ENCODE measurements around the gene ZNF629. TPM values are rescaled to one million over a fixed set of nuclear protein-coding genes. Genes with fewer than 3 reads are reported as not detected.

ZNF629 gene
- total RNA-seq, 1 donor from 2014 or later, result 2.5 TPM

GRCh38 chr16:30766933-30767284, 20.1 kb downstream of the ZNF629 start:
- peaks cover 62% of the 10 kb centered on the region for H3K36me3 Mint-ChIP-seq (ENCODE audit: low read depth)
- intact Hi-C loops (cut with micrococcal nuclease), result no loop called here
- no peaks in the 10 kb centered on the region for H3K9me3 Mint-ChIP-seq
- no peak for DNase-seq
- H3K4me1 Mint-ChIP-seq, result peaks cover 14% of the 10 kb centered on the region
- H3K4me3 Mint-ChIP-seq, result no peak overlapping the region
- no peaks in the 10 kb centered on the region for H3K27me3 Mint-ChIP-seq
- H3K27ac Mint-ChIP-seq, result no peak overlapping the region

GRCh38 chr16:30766206-30766932, 20.6 kb downstream of the ZNF629 start:
- Mint-ChIP-seq H3K27ac (no peak overlapping the region), H3K4me1 (peaks cover 14% of the 10 kb centered on the region), H3K27me3 (no peaks in the 10 kb centered on the region), H3K4me3 (no peak overlapping the region), H3K9me3 (no peaks in the 10 kb centered on the region), H3K36me3 (ENCODE audit: low read depth) (peaks cover 59% of the 10 kb centered on the region)
- no peak for DNase-seq
- intact Hi-C loops (cut with micrococcal nuclease), result no loop called here

GRCh38 chr16:30764816-30765465, 22.1 kb downstream of the ZNF629 start:
- no peaks in the 10 kb centered on the region for H3K9me3 Mint-ChIP-seq
- no peak for DNase-seq
- H3K27ac Mint-ChIP-seq, result no peak overlapping the region
- no peak overlapping the region for H3K4me3 Mint-ChIP-seq
- H3K27me3 Mint-ChIP-seq, result no peaks in the 10 kb centered on the region
- H3K4me1 Mint-ChIP-seq, result peaks cover 24% of the 10 kb centered on the region
- H3K36me3 Mint-ChIP-seq (ENCODE audit: low read depth), result peaks cover 50% of the 10 kb centered on the region
- intact Hi-C loops (cut with micrococcal nuclease), result loop anchor here (5.0 kb wide), 2 partner anchors 108 to 127 kb away; partner anchors contain the start of genes BCL7C and FBRS

- Mint-ChIP-seq H3K27me3 (no peaks in the 10 kb centered on the region), H3K36me3 (ENCODE audit: low read depth) (peaks cover 46% of the 10 kb centered on the region), H3K4me3 (peak overlapping the region; percentile 97), H3K9me3 (no peaks in the 10 kb centered on the region), H3K4me1 (peaks cover 23% of the 10 kb centered on the region), H3K27ac (no peak overlapping the region)
- no peak for DNase-seq
- intact Hi-C loops (cut with micrococcal nuclease), result loop anchor here (5.0 kb wide), 2 partner anchors 107 to 128 kb away; partner anchors contain the start of genes BCL7C and FBRS
These were observed 22.9 kb downstream of the ZNF629 start for GRCh38 chr16:30764086-30764485.

GRCh38 chr16:30762991-30763725, 23.8 kb downstream of the ZNF629 start:
- Mint-ChIP-seq H3K27me3 (no peaks in the 10 kb centered on the region), H3K9me3 (no peaks in the 10 kb centered on the region), H3K4me1 (peaks cover 22% of the 10 kb centered on the region), H3K27ac (peak overlapping the region; percentile 83), H3K36me3 (ENCODE audit: low read depth) (peaks cover 42% of the 10 kb centered on the region), H3K4me3 (peak overlapping the region; percentile 97)
- DNase-seq, result no peak
- intact Hi-C loops (cut with micrococcal nuclease), result loop anchor here (1.0 to 5.0 kb wide), 8 partner anchors 12 to 270 kb away; partner anchors contain the start of genes BCL7C, FBRS, PHKG2 and STX4

GRCh38 chr16:30761928-30762902, 24.8 kb downstream of the ZNF629 start, which contains the start of the genes CFAP119 and RNF40:
Gene CFAP119, minus strand, starts transcription at chr16:30762062. Its CDS starts 314 bp downstream, at chr16:30761748.
Gene RNF40, plus strand, starts transcription at chr16:30762322. Its CDS starts 224 bp downstream, at chr16:30762546.
- Mint-ChIP-seq H3K4me3 (peak within 1 kb of the TSS; percentile 97), H3K36me3 (ENCODE audit: low read depth) (peaks cover 39% of the 10 kb centered on the region)
- intact Hi-C loops (cut with micrococcal nuclease), result loop anchor here (1.0 to 5.0 kb wide), 8 partner anchors 13 to 271 kb away; partner anchors contain the start of genes BCL7C, FBRS, PHKG2 and STX4

GRCh38 chr16:30761427-30761927, 25.5 kb downstream of the ZNF629 start:
- intact Hi-C loops (cut with micrococcal nuclease), result loop anchor here (5.0 kb wide), 2 partner anchors 104 to 131 kb away; partner anchors contain the start of genes BCL7C and FBRS
- DNase-seq, result peak; percentile 83
- Mint-ChIP-seq H3K9me3 (no peaks in the 10 kb centered on the region), H3K4me3 (peak overlapping the region; percentile 97), H3K36me3 (ENCODE audit: low read depth) (peaks cover 36% of the 10 kb centered on the region), H3K27ac (peak overlapping the region; percentile 83), H3K27me3 (no peaks in the 10 kb centered on the region), H3K4me1 (peaks cover 22% of the 10 kb centered on the region)

More at GRCh38 chr16:30761928-30762902, 24.8 kb downstream of the ZNF629 start, which contains the start of the genes CFAP119 and RNF40:
- peak within 1 kb of the TSS; percentile 83 for H3K27ac Mint-ChIP-seq
- H3K4me1 Mint-ChIP-seq, result peaks cover 22% of the 10 kb centered on the region
- DNase-seq, result peak; percentile 99
- H3K9me3 Mint-ChIP-seq, result no peaks in the 10 kb centered on the region
- no peaks in the 10 kb centered on the region for H3K27me3 Mint-ChIP-seq

GRCh38 chr16:30760577-30761426, 26.2 kb downstream of the ZNF629 start:
- H3K36me3 Mint-ChIP-seq (ENCODE audit: low read depth), result peaks cover 35% of the 10 kb centered on the region
- peak overlapping the region; percentile 97 for H3K4me3 Mint-ChIP-seq
- no peaks in the 10 kb centered on the region for H3K27me3 Mint-ChIP-seq
- peaks cover 22% of the 10 kb centered on the region for H3K4me1 Mint-ChIP-seq
- intact Hi-C loops (cut with micrococcal nuclease), result loop anchor here (5.0 kb wide), 2 partner anchors 104 to 131 kb away; partner anchors contain the start of genes BCL7C and FBRS
- H3K27ac Mint-ChIP-seq, result peak overlapping the region; percentile 2
- no peak for DNase-seq
- H3K9me3 Mint-ChIP-seq, result no peaks in the 10 kb centered on the region

GRCh38 chr16:30760001-30760559, 26.9 kb downstream of the ZNF629 start:
- Mint-ChIP-seq H3K9me3 (no peaks in the 10 kb centered on the region), H3K36me3 (ENCODE audit: low read depth) (peaks cover 31% of the 10 kb centered on the region), H3K27ac (no peak overlapping the region), H3K4me3 (peak overlapping the region; percentile 97), H3K4me1 (peaks cover 22% of the 10 kb centered on the region), H3K27me3 (no peaks in the 10 kb centered on the region)
- intact Hi-C loops (cut with micrococcal nuclease), result loop anchor here (5.0 kb wide), 2 partner anchors 103 to 132 kb away; partner anchors contain the start of genes BCL7C and FBRS
- DNase-seq, result no peak

- no peaks in the 10 kb centered on the region for H3K9me3 Mint-ChIP-seq
- peaks cover 22% of the 10 kb centered on the region for H3K4me1 Mint-ChIP-seq
- no peak for DNase-seq
- intact Hi-C loops (cut with micrococcal nuclease), result no loop called here
- no peaks in the 10 kb centered on the region for H3K27me3 Mint-ChIP-seq
- H3K36me3 Mint-ChIP-seq (ENCODE audit: low read depth), result peaks cover 26% of the 10 kb centered on the region
- peak overlapping the region; percentile 34 for H3K27ac Mint-ChIP-seq
- H3K4me3 Mint-ChIP-seq, result no peak overlapping the region
These were observed 28.0 kb downstream of the ZNF629 start for GRCh38 chr16:30758988-30759491.

GRCh38 chr16:30757316-30757715, 29.7 kb downstream of the ZNF629 start:
- peaks cover 23% of the 10 kb centered on the region for H3K36me3 Mint-ChIP-seq (ENCODE audit: low read depth)
- H3K27me3 Mint-ChIP-seq, result no peaks in the 10 kb centered on the region
- H3K4me1 Mint-ChIP-seq, result peaks cover 12% of the 10 kb centered on the region
- no peak for DNase-seq
- H3K27ac Mint-ChIP-seq, result no peak overlapping the region
- H3K4me3 Mint-ChIP-seq, result no peak overlapping the region
- H3K9me3 Mint-ChIP-seq, result no peaks in the 10 kb centered on the region
- intact Hi-C loops (cut with micrococcal nuclease), result no loop called here
